ENCODE measurements around the gene SERPINA6.
"Not testable (repeated sequence)": the region's sequence is repeated elsewhere in the genome, so short reads cannot be mapped to it uniquely, and the experiment has no call there.

The SERPINA6 gene

DNA sequence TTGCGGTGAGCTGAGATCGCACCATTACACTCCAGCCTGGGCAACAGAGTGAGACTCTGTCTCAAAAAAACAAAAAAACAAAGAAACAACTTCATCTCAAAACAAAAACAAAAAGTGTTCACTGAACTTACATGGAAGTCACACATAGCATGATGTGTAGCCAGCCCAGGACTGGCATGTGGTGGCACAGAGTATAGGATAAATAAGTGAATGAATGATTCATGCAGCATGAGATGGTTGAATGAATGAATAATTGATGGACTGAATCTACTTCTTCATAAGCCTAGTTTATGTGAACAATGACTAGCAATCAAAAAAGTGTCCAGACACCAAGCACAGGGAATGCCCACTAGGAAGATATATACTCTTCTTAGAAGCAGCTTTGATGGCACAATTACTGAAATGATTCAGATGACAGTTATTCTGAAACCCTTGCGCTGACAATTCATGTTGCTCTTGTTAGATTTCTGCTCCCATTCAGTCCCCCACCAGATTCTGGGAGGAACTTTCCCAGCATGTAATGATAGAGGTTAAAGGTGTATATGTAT is 31.6 kb upstream of the SERPINA6 start:
- no peaks in the 10 kb centered on the region for H4K20me1 ChIP-seq
- H3K27me3 ChIP-seq, result no peaks in the 10 kb centered on the region
- H3K4me3 ChIP-seq, result no peak overlapping the region
- no peak overlapping the region for H3K9ac ChIP-seq
- no peak overlapping the region for H3K27ac ChIP-seq
- H3K4me1 ChIP-seq, result no peaks in the 10 kb centered on the region
- TF ChIP-seq Cebpa-rat (IDR thresholded peaks at IDR 0.05), result no peak
- H3K36me3 ChIP-seq, result no peaks in the 10 kb centered on the region
- H3K4me2 ChIP-seq, result no peak overlapping the region
- peaks cover 4% of the 10 kb centered on the region; the same call in 1 of the 2 replicates for H3K9me3 ChIP-seq

DNA sequence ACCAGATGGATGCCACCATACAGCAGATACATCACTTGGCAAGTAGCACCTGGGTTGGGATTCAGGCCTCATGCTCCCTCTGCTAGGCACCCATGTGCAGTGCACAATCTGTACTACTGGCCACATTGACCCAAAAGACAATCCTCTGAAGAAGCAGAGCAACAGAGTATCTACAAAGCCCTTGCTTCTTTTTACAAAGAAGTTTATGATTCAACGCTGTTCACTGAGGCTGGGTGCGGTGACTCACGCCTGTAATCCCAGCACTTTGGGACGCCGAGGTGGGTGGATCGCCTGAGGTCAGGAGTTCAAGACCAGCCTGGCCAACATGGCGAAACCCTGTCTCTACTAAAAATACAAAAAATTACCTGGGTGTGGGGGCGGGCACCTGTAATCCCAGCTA is 31.1 kb upstream of the SERPINA6 start:
- not testable (repeated sequence) for H3K27ac ChIP-seq, H4K20me1 ChIP-seq, H3K27me3 ChIP-seq, H3K4me1 ChIP-seq, H3K36me3 ChIP-seq, H3K9me3 ChIP-seq, H3K4me2 ChIP-seq, H3K4me3 ChIP-seq, H3K9ac ChIP-seq

DNA sequence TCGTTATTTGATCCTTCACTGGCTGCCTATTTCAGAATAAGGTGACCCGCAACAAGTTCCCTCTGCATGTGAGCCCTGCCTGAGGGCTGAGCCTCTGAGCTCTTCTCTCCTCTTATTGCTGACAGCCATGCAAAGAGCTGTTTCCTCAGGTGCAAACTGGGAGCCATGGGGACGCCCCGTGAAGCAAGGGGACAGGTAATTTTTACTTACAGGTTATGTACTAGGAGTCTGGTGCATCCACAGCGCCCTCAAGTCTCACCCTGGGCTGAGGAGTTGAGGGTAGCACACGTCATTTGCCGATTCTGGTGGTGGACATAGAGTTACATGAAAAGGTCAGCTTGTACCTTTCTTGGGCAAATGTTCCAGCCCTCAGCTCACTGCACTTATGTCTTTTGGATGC is 26.1 kb upstream of the SERPINA6 start:
- Histone ChIP-seq H3K4me1 (peaks cover 30% of the 10 kb centered on the region), H3K9me3 (peaks cover 4% of the 10 kb centered on the region; the same call in 1 of the 2 replicates), H4K20me1 (no peaks in the 10 kb centered on the region), H3K27me3 (no peaks in the 10 kb centered on the region), H3K9ac (no peak overlapping the region), H3K27ac (no peak overlapping the region), H3K4me3 (no peak overlapping the region), H3K36me3 (no peaks in the 10 kb centered on the region), H3K4me2 (no peak overlapping the region)
- no peak for TF ChIP-seq Cebpa-rat (IDR thresholded peaks at IDR 0.05)

DNA sequence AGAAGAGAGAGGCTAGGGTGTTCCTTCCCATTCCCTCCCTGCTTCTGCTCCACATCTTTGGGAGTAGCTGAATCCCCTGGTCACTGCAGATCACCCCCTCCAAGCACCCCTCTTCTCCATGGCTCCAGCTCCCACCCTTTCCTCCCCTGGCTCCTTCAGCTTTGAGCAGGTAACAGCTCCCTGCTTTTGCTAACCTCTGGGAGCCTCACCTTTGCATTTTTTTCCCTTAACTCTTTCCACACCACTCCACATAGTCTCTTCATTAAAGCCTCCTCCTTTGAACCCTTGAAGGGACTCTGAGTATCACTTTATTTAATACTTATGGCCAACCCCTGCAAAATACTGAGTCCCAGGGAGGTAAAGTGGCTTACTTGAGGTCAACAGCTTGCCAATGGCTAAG is 25.7 kb upstream of the SERPINA6 start:
- no peak for TF ChIP-seq Cebpa-rat (IDR thresholded peaks at IDR 0.05)
- Histone ChIP-seq H3K4me1 (peaks cover 30% of the 10 kb centered on the region), H3K36me3 (no peaks in the 10 kb centered on the region), H3K27ac (no peak overlapping the region), H3K9ac (no peak overlapping the region), H3K4me3 (no peak overlapping the region), H3K27me3 (no peaks in the 10 kb centered on the region), H4K20me1 (no peaks in the 10 kb centered on the region), H3K4me2 (no peak overlapping the region), H3K9me3 (peaks cover 4% of the 10 kb centered on the region; the same call in 1 of the 2 replicates)

DNA sequence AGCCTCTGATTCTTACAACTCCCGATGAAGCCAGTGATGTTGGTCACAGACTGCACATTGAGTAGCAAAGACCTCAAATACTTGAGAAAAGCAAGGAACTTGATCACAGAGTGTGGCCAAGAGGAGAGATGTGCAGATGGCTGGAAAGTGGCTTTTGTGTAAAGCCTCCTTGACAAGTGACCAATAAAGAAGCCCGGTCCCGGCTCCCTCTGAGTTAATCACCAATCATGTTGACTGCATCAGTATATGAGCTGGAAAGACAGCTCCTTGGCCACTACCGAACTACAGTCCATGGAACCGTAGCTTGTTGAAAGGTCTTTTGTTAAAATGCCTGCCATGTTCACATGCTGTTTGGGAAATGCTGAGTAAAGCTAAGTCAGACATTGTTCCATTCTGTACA is 23.7 kb upstream of the SERPINA6 start:
- H3K4me1 ChIP-seq, result peaks cover 30% of the 10 kb centered on the region
- no peaks in the 10 kb centered on the region for H3K36me3 ChIP-seq
- H3K27ac ChIP-seq, result peak overlapping the region; percentile 41; the same call in 1 of the 2 replicates
- no peaks in the 10 kb centered on the region for H3K27me3 ChIP-seq
- no peak overlapping the region for H3K9ac ChIP-seq
- H3K4me3 ChIP-seq, result no peak overlapping the region
- TF ChIP-seq Cebpa-rat (IDR thresholded peaks at IDR 0.05), result no peak
- no peaks in the 10 kb centered on the region for H3K9me3 ChIP-seq
- H3K4me2 ChIP-seq, result peak overlapping the region; percentile 60
- H4K20me1 ChIP-seq, result no peaks in the 10 kb centered on the region

DNA sequence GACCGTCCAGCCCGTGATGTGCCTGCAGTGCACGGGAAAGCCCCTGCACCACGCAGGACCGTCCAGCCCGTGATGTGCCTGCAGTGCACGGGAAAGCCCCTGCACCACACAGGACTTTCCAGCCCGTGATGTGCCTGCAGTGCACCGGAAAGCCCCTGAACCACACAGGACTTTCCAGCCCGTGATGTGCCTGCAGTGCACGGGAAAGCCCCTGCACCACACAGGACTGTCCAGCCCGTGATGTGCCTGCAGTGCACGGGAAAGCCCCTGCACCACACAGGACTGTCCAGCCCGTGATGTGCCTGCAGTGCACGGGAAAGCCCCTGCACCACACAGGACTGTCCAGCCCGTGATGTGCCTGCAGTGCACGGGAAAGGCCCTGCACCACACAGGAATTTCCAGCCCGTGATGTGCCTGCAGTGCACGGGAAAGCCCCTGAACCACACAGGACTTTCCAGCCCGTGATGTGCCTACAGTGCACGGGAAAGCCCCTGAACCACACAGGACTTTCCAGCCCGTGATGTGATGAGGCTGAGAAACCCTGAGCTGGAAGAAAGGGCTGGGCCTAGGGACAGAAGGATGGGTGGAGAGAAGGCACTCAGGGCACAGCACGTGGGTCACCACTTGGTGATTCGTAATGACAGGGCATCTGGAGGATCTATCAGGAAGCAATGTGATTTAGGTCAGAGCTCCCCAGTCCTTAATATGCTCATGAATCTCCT is 23.1 kb upstream of the SERPINA6 start:
- H3K36me3 ChIP-seq, H3K27me3 ChIP-seq, H3K9me3 ChIP-seq, H3K9ac ChIP-seq, H3K4me3 ChIP-seq, H4K20me1 ChIP-seq: not testable (repeated sequence)
- H3K4me2 ChIP-seq, result peak overlapping the region; percentile 60
- 0 out of 2 replicates have a peak overlapping the region, but pooled peaks have one; percentile 18 for H3K27ac ChIP-seq
- H3K4me1 ChIP-seq, result peaks cover 30% of the 10 kb centered on the region

DNA sequence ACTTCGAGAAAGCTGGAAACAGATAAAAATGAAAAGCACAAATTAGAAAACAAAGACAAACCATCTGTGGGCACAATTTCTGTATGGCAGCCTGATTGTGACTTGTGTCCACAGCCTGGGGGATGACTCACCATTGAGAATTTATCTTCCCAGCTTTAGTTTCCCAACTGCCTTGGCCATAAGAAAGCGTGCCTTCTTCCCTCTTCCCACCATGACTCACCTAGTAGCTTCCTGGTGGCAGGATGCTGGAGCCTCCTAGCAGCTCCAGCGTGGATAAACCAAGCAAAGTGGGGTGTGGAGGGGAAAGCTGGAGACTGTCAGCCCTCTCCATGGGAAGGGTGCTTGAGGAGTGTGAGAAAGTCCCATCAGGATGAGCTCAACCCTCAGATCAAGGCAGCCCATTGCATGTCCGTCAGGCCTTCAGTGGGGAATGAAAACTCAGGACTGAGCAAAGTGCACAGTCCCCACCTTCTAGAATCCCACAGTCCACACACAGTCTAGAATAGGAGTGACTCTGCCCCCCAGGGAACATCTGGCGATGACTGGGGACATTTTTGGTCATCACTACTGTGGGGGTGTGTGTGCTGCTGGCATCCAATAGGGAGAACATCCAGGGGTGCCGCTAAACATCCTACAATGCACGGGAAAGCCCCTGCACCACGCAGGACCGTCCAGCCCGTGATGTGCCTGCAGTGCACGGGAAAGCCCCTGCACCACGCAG is 22.4 kb upstream of the SERPINA6 start:
- Histone ChIP-seq H3K9me3 (no peaks in the 10 kb centered on the region), H3K27ac (no peak overlapping the region), H3K4me1 (peaks cover 30% of the 10 kb centered on the region), H3K4me3 (no peak overlapping the region), H4K20me1 (no peaks in the 10 kb centered on the region), H3K36me3 (no peaks in the 10 kb centered on the region), H3K9ac (no peak overlapping the region), H3K4me2 (no peak overlapping the region), H3K27me3 (no peaks in the 10 kb centered on the region)
- TF ChIP-seq Cebpa-rat (IDR thresholded peaks at IDR 0.05), result no peak

DNA sequence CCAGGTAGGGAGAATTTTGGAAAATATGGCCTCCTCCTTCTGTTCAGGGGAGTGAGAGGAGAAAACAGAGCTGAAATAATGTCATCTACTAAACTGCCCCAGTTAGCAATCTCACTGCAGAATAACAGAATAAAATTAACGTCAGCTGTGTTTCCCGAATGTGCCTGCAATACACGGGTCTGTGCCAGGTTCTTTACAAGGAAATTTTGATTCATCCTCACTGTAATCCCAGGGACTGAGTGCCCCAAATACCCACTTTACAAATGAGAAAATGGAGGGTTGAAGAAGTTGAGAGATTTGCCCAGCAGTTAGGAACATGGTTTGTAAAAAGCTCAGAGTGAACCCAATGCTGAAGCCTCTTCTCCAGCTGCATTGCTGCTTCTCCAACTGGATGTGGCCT is 21.3 kb upstream of the SERPINA6 start:
- no peak overlapping the region for H3K4me3 ChIP-seq
- H3K27ac ChIP-seq, result no peak overlapping the region
- H3K36me3 ChIP-seq, result no peaks in the 10 kb centered on the region
- H3K9ac ChIP-seq, result no peak overlapping the region
- H3K4me2 ChIP-seq, result no peak overlapping the region; the same call in 1 of the 2 replicates
- no peaks in the 10 kb centered on the region for H3K9me3 ChIP-seq
- peaks cover 30% of the 10 kb centered on the region for H3K4me1 ChIP-seq
- TF ChIP-seq Cebpa-rat (IDR thresholded peaks at IDR 0.05), result no peak
- no peaks in the 10 kb centered on the region for H3K27me3 ChIP-seq
- no peaks in the 10 kb centered on the region for H4K20me1 ChIP-seq

DNA sequence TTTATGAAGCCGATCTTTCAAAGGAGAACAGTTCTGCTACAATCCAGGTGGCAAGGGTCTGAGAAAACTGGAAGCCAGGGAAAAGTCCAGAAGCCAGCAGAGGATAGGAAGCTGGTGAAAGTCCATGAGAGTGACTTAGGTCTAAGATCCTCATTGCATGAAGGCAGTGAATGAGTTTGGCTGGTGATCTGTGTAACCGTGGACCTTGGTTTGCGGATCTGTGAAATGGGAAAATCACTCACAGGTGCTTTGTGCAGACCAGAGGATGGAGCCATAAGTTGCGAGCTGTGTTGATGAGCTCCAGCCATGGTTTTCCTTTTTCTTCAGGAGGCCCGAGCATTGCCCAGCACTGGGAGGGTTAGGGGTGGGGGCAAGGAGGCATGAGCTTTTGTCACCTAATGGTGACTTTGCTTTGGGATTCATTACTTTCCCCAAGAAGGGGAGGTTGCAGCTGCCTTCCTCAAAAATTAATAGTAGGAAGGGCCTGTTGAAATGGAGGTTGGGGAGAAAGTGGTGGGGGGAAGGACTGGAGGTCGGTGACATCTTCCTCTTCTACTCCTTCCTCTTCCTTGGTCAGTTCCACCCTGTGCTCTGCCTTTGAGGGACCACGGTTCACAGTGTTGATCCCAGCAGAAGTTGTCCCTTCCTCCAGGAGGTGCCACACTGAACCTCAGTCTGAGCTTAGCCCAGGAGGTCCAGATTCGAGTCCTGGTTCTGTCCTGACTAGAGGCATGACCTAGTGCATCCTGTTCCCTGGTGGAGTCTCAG is 20.3 kb upstream of the SERPINA6 start:
- no peak overlapping the region for H3K9ac ChIP-seq
- no peaks in the 10 kb centered on the region for H3K27me3 ChIP-seq
- no peaks in the 10 kb centered on the region for H3K9me3 ChIP-seq
- H3K4me1 ChIP-seq, result peaks cover 30% of the 10 kb centered on the region
- H3K4me2 ChIP-seq, result no peak overlapping the region
- no peak for TF ChIP-seq Cebpa-rat (IDR thresholded peaks at IDR 0.05)
- H3K27ac ChIP-seq, result no peak overlapping the region
- H4K20me1 ChIP-seq, result no peaks in the 10 kb centered on the region
- H3K4me3 ChIP-seq, result no peak overlapping the region
- H3K36me3 ChIP-seq, result no peaks in the 10 kb centered on the region
